Spleen (tissue), 11 donors: ENCODE results near the gene C12orf76. TPM values are rescaled to one million over a fixed set of nuclear protein-coding genes. Genes with fewer than 3 reads are reported as not detected.

ENCODE experiments used
- DNase-seq: peaks from one replicate; pipeline ENCODE4 v3.0.0-alpha.2; 2020
- H3K27ac ChIP-seq, 8 donors: fragments of 200-600 bp; sonication (generic) in 7 of 8; 1 replicate in 4 of 8; 2 replicates in 4 of 8; pipeline versions ENCODE4 v1.5.0 to v1.8.0; 2016 to 2021; ENCODE audit warnings: inconsistent platforms in 4 of 8, mild to moderate bottlenecking in 4 of 8, moderate library complexity in 1 of 8
- H3K27me3 ChIP-seq, 7 donors: fragments of 200-600 bp; sonication (generic) in 6 of 7; replicated peaks in 1 of 7; 1 replicate in 4 of 7; 2 replicates in 3 of 7; pipeline versions ENCODE4 v1.5.0 to v1.8.0; 2016 to 2021; ENCODE audit warnings: inconsistent platforms in 3 of 7, mild to moderate bottlenecking in 1 of 7
- H3K36me3 ChIP-seq, 6 donors: fragments of 200-600 bp; sonication (generic) in 5 of 6; 1 replicate in 4 of 6; 2 replicates in 2 of 6; pipeline versions ENCODE4 v1.5.0 to v1.8.0; 2016 to 2021; ENCODE audit warnings: inconsistent platforms in 2 of 6
- H3K4me1 ChIP-seq, 6 donors: fragments of 200-600 bp; sonication (generic) in 5 of 6; 1 replicate in 3 of 6; 2 replicates in 3 of 6; pipeline versions ENCODE4 v1.5.0 to v1.8.0; 2016 to 2021; ENCODE audit warnings: inconsistent platforms in 3 of 6
- H3K4me3 ChIP-seq, 8 donors: fragments of 200-600 bp; sonication (generic) in 7 of 8; 1 replicate in 4 of 8; 2 replicates in 4 of 8; pipeline versions ENCODE4 v1.5.0 to v1.8.0; 2016 to 2021; ENCODE audit warnings: inconsistent platforms in 4 of 8, mild to moderate bottlenecking in 4 of 8, moderate library complexity in 2 of 8
- H3K9me3 ChIP-seq, 8 donors: fragments of 200-600 bp; sonication (generic) in 7 of 8; 1 replicate in 4 of 8; 2 replicates in 4 of 8; pipeline versions ENCODE4 v1.5.0 to v1.8.0; 2016 to 2021; ENCODE audit warnings: inconsistent platforms in 4 of 8
- CTCF ChIP-seq, 11 experiments: fragments of 200-600 bp in 7 of 11; fragments of 450-650 bp in 4 of 11; sonication (generic) in 4 of 11; IDR thresholded peaks in 8 of 11; conservative IDR thresholded peaks in 3 of 11; 1 replicate in 7 of 11; 2 replicates in 4 of 11; pipeline versions ENCODE4 v1.4.0 to v1.8.0; 2016 to 2021; ENCODE audit warnings: antibody characterized with exemption in 11 of 11, inconsistent platforms in 4 of 11, mild to moderate bottlenecking in 1 of 11
- POLR2A ChIP-seq, 3 donors: fragments of 450-650 bp; IDR thresholded peaks; one replicate each; pipeline ENCODE4 v1.5.1; 2017; ENCODE audit warnings: antibody characterized with exemption in 3 of 3, mild to moderate bottlenecking in 1 of 3
- POLR2AphosphoS5 ChIP-seq, 3 donors: sonication (generic); formaldehyde crosslinking; IDR thresholded peaks; one replicate each; pipeline ENCODE4 v1.5.1; 2017; ENCODE audit warnings: antibody characterized with exemption in 3 of 3
- WGBS, 5 donors: extraction: QIAGEN DNeasy Blood & Tissue Kit in 3 of 5; methylation state at CpG; one replicate each; pipeline versions ENCODE4 v1.1.5 to v1.1.7; 2013 to 2018; 5-methylcytosine and 5-hydroxymethylcytosine counted together
- intact Hi-C: fragments of 100-400 bp; cut with DNase I; formaldehyde crosslinking; loops from one replicate; pipeline ENCODE4 v1.15.0; 2023; ENCODE audit warnings: low total_unique reads
- polyA plus RNA-seq, 3 donors: library from polyadenylated mRNA; stranded (reverse); fragments of 200-250 nt; gene quantifications; one replicate each; pipeline ENCODE4 v1.2.1, GENCODE V29; 2013
- small RNA-seq, 4 donors: library from RNA; depleted of rRNA; stranded (forward); fragments of <200 nt; gene quantifications; one replicate each; pipeline ENCODE3, GENCODE V24; 2016
- total RNA-seq, 7 donors: library from RNA; depleted of rRNA in 3 of 7; stranded (reverse); fragments of >200 nt in 3 of 7; fragmentation: NEBNext Ultra II Directional in 4 of 7; extraction: Animal tissue kit (Norgen Biotek cat#: 25700) in 4 of 7; gene quantifications; one replicate each; pipeline versions ENCODE4 v1.1.0 to v1.2.1, GENCODE V29; 2016 to 2021
- donor health status: healthy with polysubstance abuse.
- donor health status: DM: no; HTN: no; CAD: no; lungs with moderate emphysema.
- donor health status: DM: no; HTN: no; CAD: no.
- donor health status: Bipolar disorder and iron deficiency.
- donor health status: healthy.
- donor health status: DM: no; HTN: no; CAD: no.
- donor health status: DM: yes; HTN: yes; CAD: no.

The C12orf76 gene
- total and polyA plus RNA-seq, 10 donors = 12.9 to 21.5 (median 17.1) TPM

- intact Hi-C loops = no loop called here
- 79 to 88% (median 84%) methylated on average over 2 of the region's 2 CpGs for WGBS, 5 donors
- H3K36me3 ChIP-seq = peaks cover 0 to 50% (median 26%) of the 10 kb centered on the region in 6 donors
- H3K27me3 ChIP-seq = no peaks in the 10 kb centered on the region
- H3K9me3 ChIP-seq = no peaks in the 10 kb centered on the region
- no peak overlapping the region for H3K4me3 ChIP-seq
- peak overlapping the region in 4 of 8 donors; percentile 97 to 100 (median 100) for H3K27ac ChIP-seq
- peaks cover 24 to 95% (median 65%) of the 10 kb centered on the region in 6 donors for H3K4me1 ChIP-seq
- TF ChIP-seq CTCF (IDR thresholded peaks at IDR 0.05 in 8 of 11, conservative IDR thresholded peaks at IDR 0.05 in 3 of 11) (no peak), POLR2AphosphoS5 (IDR thresholded peaks at IDR 0.05) (no peak), POLR2A (IDR thresholded peaks at IDR 0.05) (no peak)
- DNase-seq = no peak
These were observed 55.2 kb downstream of the C12orf76 start for GRCh38 chr12:109993091-109993490.

- intact Hi-C loops = no loop called here
- no peak for TF ChIP-seq POLR2AphosphoS5 (IDR thresholded peaks at IDR 0.05)
- no peak for TF ChIP-seq POLR2A (IDR thresholded peaks at IDR 0.05)
- TF ChIP-seq CTCF (IDR thresholded peaks at IDR 0.05 in 8 of 11, conservative IDR thresholded peaks at IDR 0.05 in 3 of 11) = no peak
- Histone ChIP-seq H3K27ac (no peak overlapping the region), H3K4me1 (peaks cover 24 to 80% (median 54%) of the 10 kb centered on the region in 6 donors), H3K27me3 (no peaks in the 10 kb centered on the region), H3K36me3 (peaks cover 0 to 65% (median 41%) of the 10 kb centered on the region in 6 donors), H3K4me3 (no peak overlapping the region), H3K9me3 (no peaks in the 10 kb centered on the region)
- WGBS, 5 donors = 87 to 97% (median 92%) methylated on average over 5 of the region's 5 CpGs
- no peak for DNase-seq
These were observed 56.7 kb downstream of the C12orf76 start for GRCh38 chr12:109991586-109991985.

Small RNA genes lying within 50 kb of the gene (small RNA-seq; reads per million reads assigned to genes)
- 0 reads per million in 4 donors for gene AC007546.2

Other genes starting within 250 kb of the C12orf76 start
- 1 to 10 TPM; 3.9 to 8.0 (median 5.0) TPM for gene TRPV4, start 215.1 kb downstream of the C12orf76 start, total RNA-seq
- 1 to 10 TPM in 2 of 3 donors, under 1 TPM in 1; 0.49 to 1.2 (median 1.1) TPM for gene TRPV4, start 215.1 kb downstream of the C12orf76 start, polyA plus RNA-seq
- gene GLTP, start 168.0 kb downstream of the C12orf76 start, total RNA-seq = 10 to 100 TPM; 25.6 to 45.5 (median 35.0) TPM
- gene GLTP, start 168.0 kb downstream of the C12orf76 start, polyA plus RNA-seq = 10 to 100 TPM; 26.3 to 31.5 (median 30.3) TPM
- 10 to 100 TPM; 21.8 to 35.9 (median 29.0) TPM for gene TCHP, start 148.2 kb downstream of the C12orf76 start, total RNA-seq
- gene TCHP, start 148.2 kb downstream of the C12orf76 start, polyA plus RNA-seq = 10 to 100 TPM in 1 of 3 donors, 1 to 10 TPM in 2; 7.3 to 12.5 (median 7.6) TPM
- gene GIT2, start 52.2 kb downstream of the C12orf76 start, total RNA-seq = 100 to 1,000 TPM; 101 to 169 (median 129) TPM
- 10 to 100 TPM; 26.5 to 35.5 (median 32.0) TPM for gene GIT2, start 52.2 kb downstream of the C12orf76 start, polyA plus RNA-seq
- gene ANKRD13A, start 49.1 kb downstream of the C12orf76 start, total RNA-seq = 100 to 1,000 TPM in 4 of 7 donors, 10 to 100 TPM in 3; 88.0 to 134 (median 110) TPM
- gene ANKRD13A, start 49.1 kb downstream of the C12orf76 start, polyA plus RNA-seq = 10 to 100 TPM; 32.9 to 46.8 (median 46.6) TPM
- gene IFT81, start 75.8 kb upstream of the C12orf76 start, total RNA-seq = 10 to 100 TPM in 1 of 7 donors, 1 to 10 TPM in 6; 4.5 to 10.1 (median 6.3) TPM
- gene IFT81, start 75.8 kb upstream of the C12orf76 start, polyA plus RNA-seq = 1 to 10 TPM; 1.8 to 2.9 (median 2.8) TPM
- 100 to 1,000 TPM in 6 of 7 donors, 10 to 100 TPM in 1; 89.8 to 143 (median 118) TPM for gene ATP2A2, start 232.7 kb upstream of the C12orf76 start, total RNA-seq
- gene ATP2A2, start 232.7 kb upstream of the C12orf76 start, polyA plus RNA-seq = 10 to 100 TPM in 2 of 3 donors, 1 to 10 TPM in 1; 7.8 to 18.4 (median 12.3) TPM